Thyroid gland (tissue), 4 donors: Measurements from ENCODE around the gene SPINT2. TPM values are rescaled to one million over a fixed set of nuclear protein-coding genes. Genes with fewer than 3 reads are reported as not detected.

Experiments used
- DNase-seq, 2 donors: peaks; one replicate each; pipeline ENCODE4 v3.0.0-alpha.2; 2019
- H3K27ac ChIP-seq, 3 donors: fragments of 200-600 bp; sonication (generic); 1 replicate in 2 of 3; 2 replicates in 1 of 3; pipeline ENCODE4 v1.5.1; 2016 to 2019; ENCODE audit warnings: mild to moderate bottlenecking in 1 of 3, moderate library complexity in 1 of 3
- H3K27me3 ChIP-seq: fragments of 200-600 bp; sonication (generic); one replicate; pipeline ENCODE4 v1.5.1; 2019
- H3K36me3 ChIP-seq, 2 donors: fragments of 200-600 bp; sonication (generic); one replicate each; pipeline ENCODE4 v1.5.1; 2016 to 2019
- H3K4me1 ChIP-seq, 2 donors: fragments of 200-600 bp; sonication (generic); one replicate each; pipeline ENCODE4 v1.5.1; 2017 to 2019
- H3K4me3 ChIP-seq, 3 donors: fragments of 200-600 bp; sonication (generic); replicated peaks in 1 of 3; 1 replicate in 2 of 3; 2 replicates in 1 of 3; pipeline ENCODE4 v1.5.1; 2016; ENCODE audit warnings: mild to moderate bottlenecking in 1 of 3
- H3K9me3 ChIP-seq: fragments of 200-600 bp; sonication (generic); one replicate; pipeline ENCODE4 v1.5.1; 2017
- CTCF ChIP-seq, 6 experiments: fragments of 200-600 bp in 3 of 6; fragments of 450-650 bp in 3 of 6; sonication (generic) in 3 of 6; IDR thresholded peaks; one replicate each; pipeline ENCODE4 v1.5.1; 2016 to 2019; ENCODE audit warnings: antibody characterized with exemption in 6 of 6, mild to moderate bottlenecking in 2 of 6, inconsistent platforms in 1 of 6, moderate library complexity in 1 of 6
- POLR2A ChIP-seq, 2 donors: fragments of 450-650 bp; IDR thresholded peaks; one replicate each; pipeline ENCODE4 v1.6.1; 2017; ENCODE audit warnings: antibody characterized with exemption in 2 of 2, mild to moderate bottlenecking in 2 of 2, moderate library complexity in 1 of 2
- WGBS, 2 donors: methylation state at CpG; one replicate each; pipeline ENCODE4 v1.1.5; 2017; 5-methylcytosine and 5-hydroxymethylcytosine counted together
- intact Hi-C: fragments of 100-400 bp; cut with DNase I; formaldehyde crosslinking; loops from one replicate; pipeline ENCODE4 v1.15.1; 2023
- total RNA-seq, 4 donors: library from RNA; depleted of rRNA; stranded (reverse); fragments of >200 nt; gene quantifications; one replicate each; pipeline ENCODE4 v1.2.3, GENCODE V29; 2016

Gene SPINT2
- total RNA-seq, 4 donors from 2014 or later = 424 to 1,529 (median 712) TPM

- 97% methylated on average over 3 of the region's 3 CpGs for WGBS, 2 donors
- H3K9me3 ChIP-seq = no peaks in the 10 kb centered on the region
- TF ChIP-seq CTCF (IDR thresholded peaks at IDR 0.05) (no peak), POLR2A (IDR thresholded peaks at IDR 0.05) (no peak)
- intact Hi-C loops = no loop called here
- no peak overlapping the region for H3K27ac ChIP-seq
- no peak overlapping the region for H3K4me3 ChIP-seq
- peaks cover 0 to under 1% of the 10 kb centered on the region in 2 donors for H3K4me1 ChIP-seq
- no peaks in the 10 kb centered on the region for H3K27me3 ChIP-seq
- no peaks in the 10 kb centered on the region for H3K36me3 ChIP-seq
- DNase-seq = no peak
Observed at GRCh38 chr19:38309615-38310278, 45.4 kb downstream of the SPINT2 start.

- Histone ChIP-seq H3K36me3 (no peaks in the 10 kb centered on the region), H3K27ac (no peak overlapping the region), H3K4me3 (no peak overlapping the region), H3K4me1 (peaks cover 0 to 2% of the 10 kb centered on the region in 2 donors), H3K27me3 (no peaks in the 10 kb centered on the region), H3K9me3 (no peaks in the 10 kb centered on the region)
- DNase-seq = no peak
- no peak for TF ChIP-seq POLR2A (IDR thresholded peaks at IDR 0.05)
- TF ChIP-seq CTCF (IDR thresholded peaks at IDR 0.05) = no peak
- 95 to 100% methylated on average over 2 of the region's 2 CpGs for WGBS, 2 donors
- intact Hi-C loops = no loop called here
Observed at GRCh38 chr19:38310279-38310670, 45.9 kb downstream of the SPINT2 start.

GRCh38 chr19:38310986-38311385, 46.6 kb downstream of the SPINT2 start:
- TF ChIP-seq CTCF (IDR thresholded peaks at IDR 0.05) = no peak
- no peak for TF ChIP-seq POLR2A (IDR thresholded peaks at IDR 0.05)
- Histone ChIP-seq H3K27me3 (no peaks in the 10 kb centered on the region), H3K36me3 (no peaks in the 10 kb centered on the region), H3K9me3 (no peaks in the 10 kb centered on the region), H3K27ac (no peak overlapping the region), H3K4me3 (no peak overlapping the region), H3K4me1 (peaks cover 0 to 4% of the 10 kb centered on the region in 2 donors)
- 97 to 98% methylated on average over 6 of the region's 6 CpGs for WGBS, 2 donors
- intact Hi-C loops = no loop called here
- no peak for DNase-seq

GRCh38 chr19:38315657-38316476, 51.5 kb downstream of the SPINT2 start, which contains the start of gene YIF1B:
YIF1B (minus strand) TSS chr19:38315947; CDS start chr19:38315917, 30 bp downstream.
- DNase-seq = peak; percentile 96 to 97
- Histone ChIP-seq H3K27me3 (no peaks in the 10 kb centered on the region), H3K4me1 (peaks cover 0 to 21% of the 10 kb centered on the region in 2 donors), H3K9me3 (no peaks in the 10 kb centered on the region), H3K27ac (peak within 1 kb of the TSS; percentile 72 to 85 (median 77)), H3K4me3 (peak within 1 kb of the TSS; percentile 10 to 57 (median 43)), H3K36me3 (no peaks in the 10 kb centered on the region)
- intact Hi-C loops = loop anchor here (5.0 kb wide), 1 partner anchor 54 kb away; the partner anchor contains the start of gene SPINT2
- TF ChIP-seq POLR2A (IDR thresholded peaks at IDR 0.05) = peak in 1 of 2 donors; percentile 45
- TF ChIP-seq CTCF (IDR thresholded peaks at IDR 0.05) = no peak
- 2 to 4% methylated on average over 24 to 29 of the region's 64 CpGs for WGBS, 2 donors
